Suprapubic skin (tissue), 4 donors: Measurements from ENCODE around the gene KLHL30.

Source experiments
- EP300 ChIP-seq: sonication (generic); formaldehyde crosslinking; IDR thresholded peaks from one replicate; pipeline ENCODE4 v1.6.1; 2017; ENCODE audit warnings: antibody characterized with exemption
- POLR2A ChIP-seq, 2 donors: fragments of 450-650 bp; IDR thresholded peaks; one replicate each; pipeline ENCODE4 v1.6.1; 2017; ENCODE audit warnings: antibody characterized with exemption in 2 of 2, mild to moderate bottlenecking in 2 of 2, moderate library complexity in 2 of 2
- POLR2AphosphoS5 ChIP-seq, 3 donors: sonication (generic); formaldehyde crosslinking; IDR thresholded peaks; one replicate each; pipeline ENCODE4 v1.6.1; 2017; ENCODE audit warnings: antibody characterized with exemption in 3 of 3
- TF ChIP-seq, protein P1 (sequence below), 2 donors: fragments of 200-600 bp in 1 of 2; fragments of 450-650 bp in 1 of 2; sonication (generic) in 1 of 2; IDR thresholded peaks; one replicate each; pipeline ENCODE4 v1.5.1; 2016 to 2019; ENCODE audit warnings: antibody characterized with exemption in 2 of 2, mild to moderate bottlenecking in 1 of 2, moderate library complexity in 1 of 2

GRCh38 chr2:238128061-238128440, 10.4 kb upstream of the KLHL30 start:
- TF ChIP-seq POLR2A (IDR thresholded peaks at IDR 0.05) (no peak), POLR2AphosphoS5 (IDR thresholded peaks at IDR 0.05) (no peak), EP300 (no peak)
- TF ChIP-seq, protein P1, sequence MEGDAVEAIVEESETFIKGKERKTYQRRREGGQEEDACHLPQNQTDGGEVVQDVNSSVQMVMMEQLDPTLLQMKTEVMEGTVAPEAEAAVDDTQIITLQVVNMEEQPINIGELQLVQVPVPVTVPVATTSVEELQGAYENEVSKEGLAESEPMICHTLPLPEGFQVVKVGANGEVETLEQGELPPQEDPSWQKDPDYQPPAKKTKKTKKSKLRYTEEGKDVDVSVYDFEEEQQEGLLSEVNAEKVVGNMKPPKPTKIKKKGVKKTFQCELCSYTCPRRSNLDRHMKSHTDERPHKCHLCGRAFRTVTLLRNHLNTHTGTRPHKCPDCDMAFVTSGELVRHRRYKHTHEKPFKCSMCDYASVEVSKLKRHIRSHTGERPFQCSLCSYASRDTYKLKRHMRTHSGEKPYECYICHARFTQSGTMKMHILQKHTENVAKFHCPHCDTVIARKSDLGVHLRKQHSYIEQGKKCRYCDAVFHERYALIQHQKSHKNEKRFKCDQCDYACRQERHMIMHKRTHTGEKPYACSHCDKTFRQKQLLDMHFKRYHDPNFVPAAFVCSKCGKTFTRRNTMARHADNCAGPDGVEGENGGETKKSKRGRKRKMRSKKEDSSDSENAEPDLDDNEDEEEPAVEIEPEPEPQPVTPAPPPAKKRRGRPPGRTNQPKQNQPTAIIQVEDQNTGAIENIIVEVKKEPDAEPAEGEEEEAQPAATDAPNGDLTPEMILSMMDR (IDR thresholded peaks at IDR 0.05) = no peak
